NCI-H1092 (cell line): ENCODE data around the gene MIA.
"Not testable (repeated sequence)": the region's sequence is repeated elsewhere in the genome, so short reads cannot be mapped to it uniquely, and the experiment has no call there.

Experiments
- DNase-seq: peaks from one replicate; lab custom pipeline; 2025; lab: John Stamatoyannopoulos, UW

The MIA gene

DNA sequence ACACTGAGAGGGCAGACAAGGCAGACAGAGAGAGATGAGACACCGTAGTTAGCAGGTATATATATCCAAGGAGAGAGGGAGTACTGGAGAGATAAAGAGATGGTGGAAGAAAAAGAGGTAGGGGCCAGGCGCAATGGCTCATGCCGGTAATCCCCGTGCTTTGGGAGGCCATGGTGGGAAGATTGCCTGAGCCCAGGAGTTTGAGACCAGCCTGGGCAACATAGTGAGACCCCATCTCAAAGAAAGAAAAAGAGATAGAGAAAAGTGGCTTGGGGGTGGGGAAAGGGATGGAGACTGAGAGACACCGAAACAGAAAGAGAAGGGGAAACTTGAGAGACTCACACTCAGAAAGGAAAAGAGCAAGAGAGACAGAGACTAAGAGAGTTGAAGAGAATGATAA is 5.3 kb downstream of the MIA start:
- no peak for DNase-seq

DNA sequence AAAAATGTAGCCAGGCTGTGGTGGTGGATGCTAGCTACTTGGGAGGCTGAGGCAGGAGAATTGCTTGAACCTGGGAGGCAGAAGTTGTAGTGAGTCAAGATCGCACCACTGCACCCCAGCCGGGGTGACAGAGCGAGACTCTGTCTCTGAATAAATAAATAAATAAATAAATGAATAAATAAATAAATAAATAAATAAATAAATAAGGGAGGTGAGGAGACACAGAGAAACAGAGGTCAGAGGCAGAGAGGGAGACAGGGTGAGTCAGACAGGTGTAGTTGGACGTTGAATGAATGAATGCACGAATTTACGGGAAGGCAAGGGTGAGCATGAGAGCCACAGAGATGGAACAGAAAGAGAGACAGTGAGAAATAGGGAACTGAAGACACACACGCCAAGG is 5.8 kb downstream of the MIA start:
- DNase-seq, result no peak

DNA sequence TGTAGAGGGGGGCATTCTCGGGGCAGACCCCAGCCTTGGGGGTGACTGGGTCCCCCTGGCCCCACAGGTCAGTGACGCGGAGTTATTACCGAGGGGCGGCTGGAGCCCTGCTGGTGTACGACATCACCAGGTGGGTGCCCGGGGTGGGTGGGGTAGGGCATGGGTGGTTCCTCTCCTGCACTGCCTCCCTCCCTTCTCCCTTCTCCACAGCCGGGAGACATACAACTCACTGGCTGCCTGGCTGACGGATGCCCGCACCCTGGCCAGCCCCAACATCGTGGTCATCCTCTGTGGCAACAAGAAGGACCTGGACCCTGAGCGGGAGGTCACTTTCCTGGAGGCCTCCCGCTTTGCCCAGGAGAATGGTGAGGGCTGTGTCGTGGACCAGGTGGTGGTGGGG is 8.4 kb downstream of the MIA start:
- no peak for DNase-seq

DNA sequence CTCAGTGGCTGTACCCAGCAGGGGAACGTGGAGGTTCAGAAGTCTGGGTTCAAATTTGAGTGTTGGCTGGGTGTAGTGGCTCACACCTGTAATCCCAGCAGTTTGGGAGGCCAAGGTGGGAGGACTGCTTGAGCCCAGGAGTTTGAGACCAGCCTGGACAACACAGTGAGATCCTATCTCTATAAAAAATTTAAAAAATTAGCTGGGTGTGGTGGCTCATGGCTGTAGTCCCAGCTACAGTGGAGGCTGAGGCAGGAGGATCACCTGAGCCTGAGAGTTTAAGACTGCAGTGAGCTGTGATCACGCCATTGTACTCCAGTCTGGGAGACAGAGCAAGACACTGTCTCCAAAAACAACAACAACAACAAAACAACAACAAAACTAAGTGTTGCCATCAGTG is 8.8 kb downstream of the MIA start:
- DNase-seq, result not testable (repeated sequence)

DNA sequence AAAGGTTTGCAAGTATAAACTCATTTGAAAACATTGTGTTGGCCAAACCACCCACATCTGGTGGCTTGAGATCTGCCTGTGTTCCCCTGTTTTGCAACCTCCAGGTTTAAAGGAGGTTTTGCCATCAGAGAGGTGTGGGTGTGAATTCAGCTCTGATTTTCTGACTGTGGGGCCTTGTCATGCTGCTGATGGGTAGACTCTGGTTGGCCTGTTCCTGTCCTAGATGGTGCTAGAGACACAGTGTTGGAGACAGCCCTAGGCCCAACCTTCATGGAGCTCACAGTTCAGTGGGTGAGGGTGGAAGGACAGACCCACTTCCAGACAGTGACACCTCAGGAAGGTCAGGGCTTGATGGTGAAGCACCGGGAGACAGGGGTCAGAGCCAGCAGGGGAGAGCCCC is 10.2 kb downstream of the MIA start:
- no peak for DNase-seq

DNA sequence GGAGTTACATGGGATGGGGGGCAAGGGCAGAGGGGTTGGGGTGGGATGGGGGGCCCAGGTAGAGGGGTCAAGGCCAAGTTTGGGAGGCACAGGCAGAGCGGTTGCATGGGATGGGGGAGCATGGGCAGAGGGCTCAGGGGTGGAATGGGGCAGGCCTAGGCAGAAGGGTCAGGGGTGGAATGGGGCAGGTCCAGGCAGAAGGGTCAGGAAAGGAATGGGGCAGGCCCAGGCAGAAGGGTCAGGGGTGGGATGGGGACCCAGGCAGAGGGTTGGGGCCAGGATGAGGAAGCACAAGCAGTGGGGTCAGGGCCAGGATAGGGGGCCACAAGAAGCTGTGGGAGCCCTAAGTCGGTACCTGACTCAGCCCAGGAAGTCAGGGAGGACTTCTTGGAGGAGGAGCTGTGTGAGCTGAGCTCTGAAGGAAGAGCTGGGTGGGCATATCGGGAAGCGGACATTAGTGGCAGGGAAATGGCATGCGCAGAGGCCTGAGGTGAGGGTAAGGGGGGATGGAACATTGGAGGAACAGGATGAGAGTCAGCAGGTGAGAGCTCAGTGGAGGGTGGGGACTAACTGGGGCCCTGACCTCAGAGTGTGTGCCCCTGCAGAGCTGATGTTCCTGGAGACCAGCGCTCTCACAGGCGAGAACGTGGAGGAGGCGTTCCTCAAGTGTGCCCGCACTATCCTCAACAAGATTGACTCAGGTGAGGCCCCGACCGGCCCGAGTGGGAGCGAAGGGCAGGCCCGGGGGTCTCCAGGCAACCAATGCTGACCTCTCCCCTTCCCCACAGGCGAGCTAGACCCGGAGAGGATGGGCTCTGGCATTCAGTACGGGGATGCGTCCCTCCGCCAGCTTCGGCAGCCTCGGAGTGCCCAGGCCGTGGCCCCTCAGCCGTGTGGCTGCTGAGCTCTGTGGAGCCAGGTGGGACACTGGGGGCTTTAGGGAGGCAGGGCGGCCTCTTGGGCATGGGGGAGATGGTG is 11.0 kb downstream of the MIA start:
- no peak for DNase-seq

DNA sequence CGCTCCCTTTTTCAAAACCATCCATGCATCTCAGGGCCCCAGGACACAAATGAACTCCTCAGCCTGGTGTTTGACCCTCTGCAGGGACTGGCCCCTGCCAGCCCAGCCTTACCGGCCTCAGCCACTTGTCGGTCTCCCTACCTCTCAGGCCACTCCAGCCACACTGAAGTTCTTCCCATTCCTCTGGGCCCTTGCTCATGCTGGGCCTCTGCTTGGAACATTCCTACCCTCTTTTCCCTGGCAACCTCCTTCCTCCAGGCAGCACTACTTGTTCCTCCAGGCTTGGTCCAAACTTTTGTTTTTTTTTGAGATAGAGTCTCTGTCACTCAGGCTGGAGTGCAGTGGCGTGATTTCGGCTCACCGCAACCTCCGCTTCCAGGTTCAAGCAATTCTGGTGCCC is 16.0 kb downstream of the MIA start:
- no peak for DNase-seq

DNA sequence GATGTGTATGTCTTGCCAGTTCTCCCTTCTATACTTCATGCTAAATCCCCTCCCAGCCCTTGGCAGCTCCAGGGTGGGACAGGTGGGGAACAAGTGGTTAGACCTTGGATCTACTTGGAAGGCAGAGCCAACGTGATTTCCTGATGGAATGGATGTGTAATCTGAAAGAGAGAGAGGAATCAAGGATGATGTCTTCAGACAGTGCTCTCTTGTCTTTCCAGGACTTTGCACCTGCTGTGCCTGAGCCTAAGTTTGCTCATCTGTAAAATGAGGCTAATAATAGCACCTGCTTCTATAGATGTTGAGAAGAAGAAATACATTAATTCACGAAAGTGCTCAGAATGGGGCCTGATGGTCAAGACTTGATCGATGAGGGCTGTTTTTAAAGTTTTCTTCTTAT is 16.7 kb downstream of the MIA start:
- no peak for DNase-seq

DNA sequence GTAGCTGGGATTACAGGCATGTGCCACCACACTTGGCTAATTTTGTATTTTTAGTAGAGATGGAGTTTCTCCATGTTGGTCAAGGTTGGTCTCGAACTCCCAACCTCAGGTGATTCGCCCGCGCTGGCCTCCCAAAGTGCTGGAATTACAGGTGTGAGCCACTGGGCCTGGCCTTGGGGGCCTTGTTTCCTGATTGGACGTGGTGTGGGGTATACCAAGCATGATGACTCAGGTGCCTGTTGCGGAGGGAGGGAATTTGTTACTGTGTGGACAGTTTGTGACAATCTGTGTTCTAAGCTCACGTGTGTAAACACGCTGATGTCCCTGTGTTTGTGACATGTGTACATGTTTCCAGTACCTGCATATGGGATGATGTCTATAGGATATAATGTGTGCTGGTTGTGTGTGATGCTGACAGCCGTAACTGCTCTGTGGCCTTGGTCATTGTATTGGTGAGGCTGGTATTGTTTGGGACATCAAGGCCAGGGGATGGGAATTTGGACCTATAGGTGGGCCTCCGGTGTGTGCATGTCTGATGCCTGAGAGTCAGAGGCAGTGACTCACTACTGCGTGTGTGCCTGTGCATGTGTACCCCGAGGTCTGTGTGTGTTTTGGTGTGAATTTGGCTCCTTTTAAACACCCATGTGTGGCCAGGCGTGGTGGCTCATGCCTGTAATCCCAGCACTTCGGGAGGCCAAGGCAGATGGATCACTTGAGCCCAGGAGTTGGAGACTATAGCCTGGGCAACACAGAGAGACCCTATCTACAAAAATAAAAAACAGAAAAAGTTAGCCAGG is 22.0 kb downstream of the MIA start:
- no peak for DNase-seq

DNA sequence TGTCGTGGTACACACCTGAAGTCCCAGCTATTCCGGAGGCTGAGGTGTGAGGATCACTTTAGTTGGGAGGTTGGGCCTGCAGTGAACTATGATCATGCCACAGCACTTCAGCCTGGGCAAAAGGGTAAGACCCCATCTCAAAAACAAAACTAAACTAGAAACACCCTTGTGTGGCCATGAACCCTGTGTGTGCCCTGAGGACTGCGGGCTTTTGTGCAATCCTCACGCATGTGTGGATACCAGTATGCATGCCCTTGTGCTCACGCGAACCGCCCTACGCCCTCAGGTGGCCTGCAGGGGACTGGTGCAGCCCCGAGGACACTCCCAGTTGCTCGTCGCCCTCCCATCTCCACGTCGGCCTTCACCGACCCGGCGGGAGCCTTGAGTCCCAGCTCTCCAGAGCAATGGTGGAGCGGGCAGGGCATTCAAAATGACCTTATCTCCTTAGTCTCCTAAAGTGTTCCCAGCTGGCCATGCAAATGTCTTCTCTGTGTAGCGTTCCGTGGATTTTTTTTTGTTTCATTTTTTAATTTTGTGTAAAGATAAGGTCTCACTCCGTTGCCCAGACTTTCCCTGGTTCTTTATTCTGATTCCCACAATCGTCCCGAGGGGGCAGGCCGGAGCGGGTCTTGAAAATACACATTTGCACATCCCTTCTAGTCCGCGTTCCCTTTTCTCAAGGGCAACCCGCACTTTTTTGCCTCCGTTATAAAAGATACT is 22.8 kb downstream of the MIA start:
- no peak for DNase-seq

DNA sequence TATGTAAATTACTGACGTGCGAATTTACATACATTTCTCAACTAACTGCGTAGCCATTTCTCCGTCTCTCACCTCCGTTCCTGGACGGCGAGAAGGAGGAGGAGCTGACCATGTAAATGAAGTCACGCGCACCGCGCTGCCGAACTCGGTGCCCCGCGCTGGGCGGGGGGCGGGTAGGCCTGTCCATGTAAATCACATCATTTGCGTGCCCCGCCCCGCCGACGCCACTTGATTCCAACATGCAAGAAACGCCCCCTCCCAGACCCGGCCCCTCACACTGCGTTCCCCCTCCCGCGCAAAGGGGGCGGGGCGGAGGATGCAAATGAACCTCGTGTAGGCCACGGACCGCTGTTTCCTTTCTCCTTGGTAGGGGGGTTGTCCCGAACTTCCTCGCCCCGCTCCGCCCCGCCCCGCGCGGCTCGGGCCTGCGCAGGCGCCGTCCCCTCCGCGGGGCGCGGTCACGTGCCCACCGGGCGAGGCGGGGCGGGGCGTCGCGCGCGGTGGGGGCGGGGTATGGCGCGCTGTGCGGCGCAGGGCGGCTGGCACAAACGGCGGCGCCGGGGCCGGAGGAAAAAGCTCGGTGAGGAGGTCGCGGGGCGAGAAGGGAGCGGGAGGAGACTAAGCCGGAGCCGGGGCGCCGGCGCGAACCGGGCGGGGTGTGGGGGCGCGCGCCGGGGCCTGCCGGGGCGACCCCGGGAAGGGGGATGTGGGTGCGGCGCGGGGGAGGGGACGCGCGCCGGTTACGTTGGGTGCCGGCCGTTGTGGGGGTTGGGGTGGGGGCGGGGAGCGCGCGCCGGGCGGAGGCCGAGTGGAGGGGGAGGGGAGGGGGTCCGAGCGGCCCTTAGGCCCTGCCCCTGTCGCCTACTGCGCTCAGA is 23.6 kb downstream of the MIA start, which contains the start of gene EGLN2:
Gene EGLN2, plus strand, starts transcription at position 509 of the 875 bp plus-strand sequence. CDS start 1,382 bp downstream, outside the sequence.
- peak; percentile 96 for DNase-seq

DNA sequence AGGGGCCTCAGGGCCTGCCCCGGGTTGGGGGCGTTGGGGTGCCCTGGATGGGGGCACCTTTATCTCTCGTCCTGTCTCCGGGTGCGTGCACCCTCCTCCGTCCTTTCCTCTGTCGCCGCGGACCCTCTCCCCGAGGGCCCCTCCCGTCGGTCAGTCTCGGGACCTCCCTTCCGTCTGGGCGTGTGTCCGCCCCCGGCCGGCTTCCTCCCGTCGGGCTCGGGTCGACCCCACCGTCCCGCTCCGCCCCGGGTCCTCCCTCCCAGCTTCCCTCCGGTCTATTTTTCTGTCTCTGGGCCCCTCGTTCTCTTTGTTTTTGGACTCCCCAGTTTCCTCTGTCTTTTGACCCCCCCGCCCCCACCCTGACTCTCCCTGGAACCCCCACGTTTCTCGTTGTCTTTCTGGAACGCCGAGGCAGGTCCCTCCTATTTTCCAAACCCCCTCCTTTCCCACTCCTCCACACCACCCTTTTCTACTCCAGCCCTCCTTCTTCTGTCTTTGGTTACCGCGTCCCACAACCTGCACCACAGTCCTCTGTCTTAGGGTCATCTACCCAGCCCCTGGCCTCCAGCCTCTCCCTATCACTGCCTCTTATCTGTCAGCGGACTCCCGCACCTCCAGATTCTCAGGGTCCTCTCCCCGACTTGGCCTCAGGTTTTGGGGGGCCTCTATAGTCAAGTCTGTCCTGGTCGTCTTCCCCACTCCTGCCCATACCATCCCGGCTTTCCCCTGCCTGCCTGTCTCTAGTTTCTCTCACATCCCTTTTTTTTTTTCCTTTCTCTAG is 24.4 kb downstream of the MIA start:
- no peak for DNase-seq

DNA sequence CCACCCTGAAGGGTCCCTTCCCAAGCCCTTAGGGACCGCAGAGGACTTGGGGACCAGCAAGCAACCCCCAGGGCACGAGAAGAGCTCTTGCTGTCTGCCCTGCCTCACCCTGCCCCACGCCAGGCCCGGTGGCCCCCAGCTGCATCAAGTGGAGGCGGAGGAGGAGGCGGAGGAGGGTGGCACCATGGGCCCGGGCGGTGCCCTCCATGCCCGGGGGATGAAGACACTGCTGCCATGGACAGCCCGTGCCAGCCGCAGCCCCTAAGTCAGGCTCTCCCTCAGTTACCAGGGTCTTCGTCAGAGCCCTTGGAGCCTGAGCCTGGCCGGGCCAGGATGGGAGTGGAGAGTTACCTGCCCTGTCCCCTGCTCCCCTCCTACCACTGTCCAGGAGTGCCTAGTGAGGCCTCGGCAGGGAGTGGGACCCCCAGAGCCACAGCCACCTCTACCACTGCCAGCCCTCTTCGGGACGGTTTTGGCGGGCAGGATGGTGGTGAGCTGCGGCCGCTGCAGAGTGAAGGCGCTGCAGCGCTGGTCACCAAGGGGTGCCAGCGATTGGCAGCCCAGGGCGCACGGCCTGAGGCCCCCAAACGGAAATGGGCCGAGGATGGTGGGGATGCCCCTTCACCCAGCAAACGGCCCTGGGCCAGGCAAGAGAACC is 25.1 kb downstream of the MIA start:
- DNase-seq, result no peak

DNA sequence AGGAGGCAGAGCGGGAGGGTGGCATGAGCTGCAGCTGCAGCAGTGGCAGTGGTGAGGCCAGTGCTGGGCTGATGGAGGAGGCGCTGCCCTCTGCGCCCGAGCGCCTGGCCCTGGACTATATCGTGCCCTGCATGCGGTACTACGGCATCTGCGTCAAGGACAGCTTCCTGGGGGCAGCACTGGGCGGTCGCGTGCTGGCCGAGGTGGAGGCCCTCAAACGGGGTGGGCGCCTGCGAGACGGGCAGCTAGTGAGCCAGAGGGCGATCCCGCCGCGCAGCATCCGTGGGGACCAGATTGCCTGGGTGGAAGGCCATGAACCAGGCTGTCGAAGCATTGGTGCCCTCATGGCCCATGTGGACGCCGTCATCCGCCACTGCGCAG is 25.7 kb downstream of the MIA start:
- DNase-seq, result no peak

DNA sequence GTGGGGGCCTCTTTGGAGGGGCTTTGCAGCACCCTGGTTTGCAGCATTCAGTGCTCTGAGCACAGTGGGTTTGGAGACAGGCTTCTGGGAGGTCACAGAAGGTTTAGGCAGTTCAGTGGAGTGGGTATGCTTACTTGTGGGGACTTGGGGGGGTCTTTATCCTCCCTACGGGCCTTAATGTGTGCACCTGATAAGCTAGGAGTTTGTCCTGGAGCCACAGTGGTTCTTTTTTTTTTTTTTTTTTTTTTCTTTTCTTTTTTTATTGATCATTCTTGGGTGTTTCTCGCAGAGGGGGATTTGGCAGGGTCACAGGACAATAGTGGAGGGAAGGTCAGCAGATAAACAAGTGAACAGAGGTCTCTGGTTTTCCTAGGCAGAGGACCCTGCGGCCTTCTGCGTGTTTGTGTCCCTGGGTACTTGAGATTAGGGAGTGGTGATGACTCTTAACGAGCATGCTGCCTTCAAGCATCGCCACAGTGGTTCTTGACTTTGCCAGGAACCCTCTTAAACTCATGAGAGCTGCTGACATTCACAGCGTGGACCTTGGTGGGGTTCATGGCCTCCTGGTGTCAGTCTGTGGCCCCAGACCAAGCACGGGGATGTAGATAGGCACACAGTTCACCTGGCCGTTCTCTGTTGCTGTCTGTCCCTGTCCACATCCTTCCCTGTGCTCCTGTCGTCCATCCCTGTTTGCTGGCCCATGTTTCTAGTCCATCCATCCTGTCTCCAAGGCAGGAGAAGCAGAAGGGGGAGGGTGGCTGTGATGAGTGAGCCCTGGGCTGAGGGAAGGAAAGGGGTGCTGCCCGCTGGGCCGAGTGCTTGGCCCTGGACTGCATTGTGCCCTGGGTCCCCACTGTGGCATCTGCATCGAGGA is 26.3 kb downstream of the MIA start:
- DNase-seq, result no peak

DNA sequence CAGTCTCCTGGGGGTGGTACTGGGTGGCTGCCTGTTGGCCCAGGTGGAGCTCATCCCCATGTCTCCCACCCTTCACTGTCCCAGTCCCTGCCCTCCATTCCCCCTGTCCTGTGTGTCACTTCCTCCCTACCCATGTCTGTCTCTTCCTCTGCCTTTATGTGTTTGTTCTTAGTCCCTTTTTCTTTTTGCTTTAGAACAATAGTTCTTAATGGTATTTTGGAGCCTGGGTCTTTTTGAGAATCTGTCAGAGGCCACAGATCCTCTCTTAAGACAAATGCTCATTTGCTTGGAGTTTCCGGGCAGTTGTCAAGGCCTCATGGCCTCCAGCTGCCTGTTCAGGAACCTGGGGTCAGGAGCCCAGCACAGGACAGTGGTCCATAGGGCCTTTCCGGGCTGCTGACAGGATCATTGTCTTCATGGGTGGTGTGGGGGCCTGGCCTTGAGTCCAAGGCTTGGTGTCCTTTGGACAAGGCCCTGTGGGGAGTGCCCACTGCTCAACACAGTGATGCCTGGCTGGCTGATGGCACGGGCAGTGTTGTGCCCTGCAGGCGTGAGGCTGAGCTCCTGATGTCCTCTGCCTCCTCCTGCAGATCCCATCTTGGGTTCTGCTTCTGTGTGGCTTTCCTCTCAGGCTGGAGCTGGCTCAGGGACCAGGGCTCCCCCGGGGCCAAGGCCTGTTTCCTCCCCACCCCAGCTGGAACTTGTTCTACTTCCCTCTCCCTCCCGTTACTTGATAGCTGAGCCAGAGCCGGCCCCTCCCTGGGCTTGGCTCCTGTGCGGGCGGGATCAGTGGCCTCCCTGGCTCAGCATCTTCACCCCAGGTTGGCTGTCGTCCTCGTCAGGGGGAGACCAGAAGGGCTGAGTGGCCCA is 27.2 kb downstream of the MIA start:
- DNase-seq, result no peak

DNA sequence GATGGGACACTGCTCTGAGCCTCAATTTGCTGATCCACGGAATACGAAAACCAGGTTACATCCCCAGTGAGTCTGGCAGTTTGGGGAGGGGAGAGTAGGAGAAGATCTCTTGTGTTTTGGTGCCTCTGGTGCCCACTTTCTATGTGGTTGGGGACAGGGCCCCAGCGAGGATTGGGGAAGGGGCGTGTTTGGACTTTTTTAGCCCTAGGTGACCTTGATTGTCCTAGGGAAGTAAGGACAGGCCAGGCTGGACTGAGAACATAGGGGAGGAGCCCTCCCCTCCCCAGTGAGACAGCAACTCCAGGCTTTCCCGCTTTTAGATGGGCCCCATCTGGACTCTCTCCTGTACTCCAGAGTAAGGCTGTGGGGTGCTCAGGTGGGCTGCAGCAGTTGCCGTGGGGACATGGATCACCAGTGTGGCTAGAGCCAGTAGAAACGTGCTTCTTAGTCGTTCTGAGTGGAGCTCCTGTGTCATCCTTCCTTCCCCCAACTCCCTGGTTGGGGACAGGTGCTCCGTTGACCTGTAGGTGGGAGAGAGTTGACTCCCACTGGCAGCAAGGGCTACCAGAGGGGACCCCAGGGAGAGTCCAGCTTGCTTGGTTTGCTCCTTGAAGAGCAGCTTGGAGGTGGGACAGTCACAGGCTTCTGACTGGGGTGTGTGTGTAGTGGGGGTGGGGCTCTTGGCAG is 28.0 kb downstream of the MIA start:
- no peak for DNase-seq
